CD8-positive, alpha-beta memory T cell (primary cell): ENCODE results near the gene PTHLH. TPM values are rescaled to one million over a fixed set of nuclear protein-coding genes. Genes with fewer than 3 reads are reported as not detected.

Source experiments
- CTCF ChIA-PET: fragments of 350-600 bp; sonication (Branson Sonifier 250); formaldehyde crosslinking; loops from one replicate; lab custom pipeline; 2021; ENCODE audit warnings: antibody characterized with exemption; lab: Charles Lee
- POLR2A ChIA-PET: fragments of 350-600 bp; sonication (Branson Sonifier 250); formaldehyde crosslinking; loops from one replicate; lab custom pipeline; 2021; ENCODE audit warnings: antibody characterized with exemption; lab: Charles Lee
- DNase-seq, 5 donors: peaks; one replicate each; pipeline versions ENCODE4 v3.0.0 to v3.0.0-alpha.2; 2020 to 2022; ENCODE audit warnings: mixed read lengths in 1 of 5
- H3K27ac ChIP-seq: one replicate; pipeline ENCODE4 v1.7.0; 2013; ENCODE audit warnings: low read depth, mild to moderate bottlenecking, low read length, moderate library complexity
- H3K27me3 ChIP-seq: 2 replicates; pipeline ENCODE4 v1.7.0; 2013; ENCODE audit warnings: low read length, mild to moderate bottlenecking; ENCODE audit not compliant: insufficient read depth, poor library complexity, severe bottlenecking
- H3K36me3 ChIP-seq: 2 replicates; pipeline ENCODE4 v1.7.0; 2013; ENCODE audit warnings: mild to moderate bottlenecking, low read length, moderate library complexity; ENCODE audit not compliant: insufficient read depth
- H3K4me1 ChIP-seq: 2 replicates; pipeline ENCODE4 v1.7.0; 2013; ENCODE audit warnings: mild to moderate bottlenecking, low read length, moderate library complexity; ENCODE audit not compliant: insufficient read depth
- H3K4me3 ChIP-seq: 2 replicates; pipeline ENCODE4 v1.7.0; 2013; ENCODE audit warnings: mild to moderate bottlenecking, low read length
- H3K9me3 ChIP-seq: 2 replicates; pipeline ENCODE4 v1.7.0; 2013; ENCODE audit warnings: mild to moderate bottlenecking, low read length
- H3K27ac Mint-ChIP-seq, 8 donors: one replicate each; pipeline ENCODE4 v1.8.0; 2020 to 2021; ENCODE audit warnings: mixed read lengths in 8 of 8, mild to moderate bottlenecking in 6 of 8, inconsistent platforms in 3 of 8, moderate library complexity in 3 of 8
- H3K27me3 Mint-ChIP-seq, 2 donors: one replicate each; pipeline ENCODE4 v1.8.0; 2020 to 2021; ENCODE audit warnings: mixed read lengths in 2 of 2, mild to moderate bottlenecking in 1 of 2, moderate library complexity in 1 of 2
- H3K36me3 Mint-ChIP-seq, 3 donors: one replicate each; pipeline ENCODE4 v1.8.0; 2020 to 2021; ENCODE audit warnings: mixed read lengths in 3 of 3, inconsistent platforms in 1 of 3, mild to moderate bottlenecking in 1 of 3
- H3K4me1 Mint-ChIP-seq, 3 donors: one replicate each; pipeline ENCODE4 v1.8.0; 2020 to 2021; ENCODE audit warnings: mixed read lengths in 3 of 3, inconsistent platforms in 1 of 3, mild to moderate bottlenecking in 1 of 3
- H3K4me3 Mint-ChIP-seq, 7 donors: one replicate each; pipeline ENCODE4 v1.8.0; 2020 to 2021; ENCODE audit warnings: mixed read lengths in 7 of 7, mild to moderate bottlenecking in 6 of 7, moderate library complexity in 4 of 7, inconsistent platforms in 2 of 7
- H3K9me3 Mint-ChIP-seq, 5 donors: one replicate each; pipeline ENCODE4 v1.8.0; 2020 to 2022; ENCODE audit warnings: mixed read lengths in 5 of 5, mild to moderate bottlenecking in 3 of 5, moderate library complexity in 2 of 5, inconsistent platforms in 1 of 5
- polyA plus RNA-seq: library from polyadenylated mRNA; unstranded; fragments of 300-500 nt; fragmentation: Illumina TruSeq; gene quantifications from one replicate; pipeline ENCODE4 v1.2.3, GENCODE V29; 2021
- total RNA-seq, 2 experiments: library from RNA; stranded (reverse); gene quantifications; one replicate each; pipeline ENCODE4 v1.2.3, GENCODE V29; 2021

PTHLH gene
- total and polyA plus RNA-seq, 3 experiments from 2014 or later = 0.33 to 0.44 TPM; not detected in 1

GRCh38 chr12:27984275-27984674, 11.7 kb upstream of the PTHLH start:
- H3K9me3 Mint-ChIP-seq = peaks cover 0 to 4% (median 0%) of the 10 kb centered on the region in 5 donors

GRCh38 chr12:27982951-27983350, 10.4 kb upstream of the PTHLH start:
- Mint-ChIP-seq H3K4me1 (no peaks in the 10 kb centered on the region), H3K27ac (no peak overlapping the region), H3K36me3 (no peaks in the 10 kb centered on the region), H3K9me3 (peaks cover 0 to under 1% (median 0%) of the 10 kb centered on the region in 5 donors), H3K27me3 (peaks cover 15 to 55% of the 10 kb centered on the region in 2 donors), H3K4me3 (no peak overlapping the region)
- Histone ChIP-seq H3K36me3 (no peaks in the 10 kb centered on the region), H3K27me3 (peaks cover 2% of the 10 kb centered on the region), H3K27ac (no peak overlapping the region), H3K9me3 (no peaks in the 10 kb centered on the region), H3K4me3 (no peak overlapping the region), H3K4me1 (no peaks in the 10 kb centered on the region)
- POLR2A ChIA-PET = no interaction called here
- CTCF ChIA-PET = no interaction called here
- no peak for DNase-seq

More at GRCh38 chr12:27984275-27984674, 11.7 kb upstream of the PTHLH start:
- no peak overlapping the region for H3K4me3 Mint-ChIP-seq
- H3K36me3 Mint-ChIP-seq = no peaks in the 10 kb centered on the region
- Histone ChIP-seq H3K4me1 (no peaks in the 10 kb centered on the region), H3K9me3 (no peaks in the 10 kb centered on the region), H3K4me3 (no peak overlapping the region), H3K36me3 (no peaks in the 10 kb centered on the region), H3K27ac (no peak overlapping the region), H3K27me3 (peaks cover 2% of the 10 kb centered on the region)
- DNase-seq = no peak
- no peaks in the 10 kb centered on the region for H3K4me1 Mint-ChIP-seq
- ChIA-PET POLR2A (no interaction called here), CTCF (no interaction called here)
- peaks cover 4 to 46% of the 10 kb centered on the region in 2 donors for H3K27me3 Mint-ChIP-seq
- no peak overlapping the region for H3K27ac Mint-ChIP-seq

GRCh38 chr12:27982385-27982784, 9.9 kb upstream of the PTHLH start:
- no peak for DNase-seq
- no peak overlapping the region for H3K27ac ChIP-seq
- no peaks in the 10 kb centered on the region for H3K4me1 ChIP-seq
- peaks cover 2% of the 10 kb centered on the region for H3K27me3 ChIP-seq
- Mint-ChIP-seq H3K9me3 (no peaks in the 10 kb centered on the region), H3K27me3 (peaks cover 18 to 59% of the 10 kb centered on the region in 2 donors), H3K4me1 (no peaks in the 10 kb centered on the region), H3K4me3 (no peak overlapping the region), H3K36me3 (no peaks in the 10 kb centered on the region), H3K27ac (no peak overlapping the region)
- H3K36me3 ChIP-seq = no peaks in the 10 kb centered on the region
- H3K9me3 ChIP-seq = no peaks in the 10 kb centered on the region
- ChIA-PET POLR2A (no interaction called here), CTCF (no interaction called here)
- H3K4me3 ChIP-seq = no peak overlapping the region

GRCh38 chr12:27981874-27982273, 9.3 kb upstream of the PTHLH start:
- Histone ChIP-seq H3K4me3 (no peak overlapping the region), H3K36me3 (no peaks in the 10 kb centered on the region), H3K27me3 (peaks cover 2% of the 10 kb centered on the region), H3K27ac (no peak overlapping the region), H3K4me1 (no peaks in the 10 kb centered on the region), H3K9me3 (no peaks in the 10 kb centered on the region)
- ChIA-PET CTCF (no interaction called here), POLR2A (no interaction called here)
- Mint-ChIP-seq H3K9me3 (no peaks in the 10 kb centered on the region), H3K4me1 (no peaks in the 10 kb centered on the region), H3K36me3 (no peaks in the 10 kb centered on the region), H3K4me3 (no peak overlapping the region), H3K27me3 (peaks cover 22 to 61% of the 10 kb centered on the region in 2 donors), H3K27ac (no peak overlapping the region)
- no peak for DNase-seq

GRCh38 chr12:27979145-27979544, 6.6 kb upstream of the PTHLH start:
- DNase-seq = no peak
- POLR2A ChIA-PET = no interaction called here
- H3K27me3 ChIP-seq = peaks cover 23% of the 10 kb centered on the region

GRCh38 chr12:27975222-27976136, 2.9 kb upstream of the PTHLH start:
- H3K4me1 ChIP-seq = no peaks in the 10 kb centered on the region
- ChIA-PET CTCF (no interaction called here), POLR2A (no interaction called here)
- no peak overlapping the region for H3K4me3 ChIP-seq
- H3K4me1 Mint-ChIP-seq = peaks cover 10 to 20% (median 11%) of the 10 kb centered on the region in 3 donors
- no peak overlapping the region for H3K27ac Mint-ChIP-seq
- no peak overlapping the region for H3K27ac ChIP-seq
- H3K9me3 Mint-ChIP-seq = no peaks in the 10 kb centered on the region
- no peaks in the 10 kb centered on the region for H3K9me3 ChIP-seq
- H3K4me3 Mint-ChIP-seq = no peak overlapping the region
- no peaks in the 10 kb centered on the region for H3K36me3 ChIP-seq
- H3K27me3 Mint-ChIP-seq = peaks cover 64 to 88% of the 10 kb centered on the region in 2 donors
- no peaks in the 10 kb centered on the region for H3K36me3 Mint-ChIP-seq
- DNase-seq = no peak
- peaks cover 35% of the 10 kb centered on the region for H3K27me3 ChIP-seq

More at GRCh38 chr12:27979145-27979544, 6.6 kb upstream of the PTHLH start:
- no peaks in the 10 kb centered on the region for H3K4me1 ChIP-seq
- no peak overlapping the region for H3K4me3 ChIP-seq
- CTCF ChIA-PET = no interaction called here
- no peaks in the 10 kb centered on the region for H3K36me3 Mint-ChIP-seq
- no peaks in the 10 kb centered on the region for H3K9me3 ChIP-seq
- H3K36me3 ChIP-seq = no peaks in the 10 kb centered on the region
- H3K27me3 Mint-ChIP-seq = peaks cover 41 to 83% of the 10 kb centered on the region in 2 donors
- no peak overlapping the region for H3K27ac Mint-ChIP-seq
- no peak overlapping the region for H3K4me3 Mint-ChIP-seq
- no peak overlapping the region for H3K27ac ChIP-seq
- peaks cover 0 to 8% (median 2%) of the 10 kb centered on the region in 3 donors for H3K4me1 Mint-ChIP-seq
- no peaks in the 10 kb centered on the region for H3K9me3 Mint-ChIP-seq

GRCh38 chr12:27974735-27975221, 2.2 kb upstream of the PTHLH start:
- DNase-seq = no peak
- Histone ChIP-seq H3K9me3 (no peaks in the 10 kb centered on the region), H3K27ac (no peak overlapping the region), H3K4me3 (no peak overlapping the region), H3K4me1 (peaks cover 2% of the 10 kb centered on the region), H3K27me3 (peaks cover 35% of the 10 kb centered on the region), H3K36me3 (no peaks in the 10 kb centered on the region)
- Mint-ChIP-seq H3K9me3 (no peaks in the 10 kb centered on the region), H3K27ac (no peak overlapping the region), H3K27me3 (peaks cover 67 to 84% of the 10 kb centered on the region in 2 donors), H3K4me3 (no peak overlapping the region), H3K36me3 (no peaks in the 10 kb centered on the region), H3K4me1 (peaks cover 12 to 23% (median 13%) of the 10 kb centered on the region in 3 donors)
- POLR2A ChIA-PET = no interaction called here
- CTCF ChIA-PET = no interaction called here

GRCh38 chr12:27973487-27973890, 956 bp upstream of the PTHLH start:
- Histone ChIP-seq H3K4me3 (no peak overlapping the region), H3K4me1 (peaks cover 12% of the 10 kb centered on the region), H3K27me3 (peaks cover 46% of the 10 kb centered on the region), H3K36me3 (no peaks in the 10 kb centered on the region), H3K9me3 (no peaks in the 10 kb centered on the region), H3K27ac (no peak overlapping the region)
- ChIA-PET CTCF (no interaction called here), POLR2A (no interaction called here)
- no peaks in the 10 kb centered on the region for H3K9me3 Mint-ChIP-seq
- H3K4me1 Mint-ChIP-seq = peaks cover 20 to 32% (median 26%) of the 10 kb centered on the region in 3 donors
- peaks cover 66 to 83% of the 10 kb centered on the region in 2 donors for H3K27me3 Mint-ChIP-seq
- H3K27ac Mint-ChIP-seq = no peak overlapping the region
- no peak for DNase-seq
- no peaks in the 10 kb centered on the region for H3K36me3 Mint-ChIP-seq
- H3K4me3 Mint-ChIP-seq = no peak overlapping the region
